ENCODE measurements around the gene LLGL1. TPM values are rescaled to one million over a fixed set of nuclear protein-coding genes. Genes with fewer than 3 reads are reported as not detected.

LLGL1 gene
- total RNA-seq, 4 donors from 2014 or later: 7.5 to 19.0 (median 15.4) TPM

DNA sequence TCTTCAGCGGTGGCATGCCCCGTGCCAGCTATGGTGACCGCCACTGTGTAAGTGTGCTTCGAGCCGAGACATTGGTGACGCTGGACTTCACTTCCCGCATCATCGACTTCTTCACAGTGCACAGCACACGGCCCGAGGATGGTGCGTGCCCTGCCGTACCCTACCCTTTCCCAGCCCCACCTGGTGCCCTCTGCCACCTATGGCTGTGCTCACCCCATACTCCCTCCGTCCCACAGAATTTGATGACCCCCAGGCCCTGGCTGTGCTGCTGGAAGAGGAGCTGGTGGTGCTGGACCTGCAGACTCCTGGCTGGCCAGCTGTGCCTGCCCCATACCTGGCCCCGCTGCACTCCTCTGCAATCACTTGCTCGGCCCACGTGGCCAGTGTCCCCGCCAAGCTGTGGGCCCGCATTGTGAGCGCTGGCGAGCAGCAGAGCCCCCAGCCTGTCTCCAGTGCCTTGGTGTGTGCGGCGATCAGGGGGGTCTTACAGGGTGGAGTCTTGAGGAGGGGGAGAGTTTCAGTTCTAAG, 9.5 kb downstream of the LLGL1 start:
- H3K36me3 ChIP-seq: peaks cover 0 to 42% (median 0%) of the 10 kb centered on the region in 3 donors
- H3K9me3 ChIP-seq: no peaks in the 10 kb centered on the region
- no peak for DNase-seq
- no peak for TF ChIP-seq POLR2A (IDR thresholded peaks at IDR 0.05)
- TF ChIP-seq, protein P1, sequence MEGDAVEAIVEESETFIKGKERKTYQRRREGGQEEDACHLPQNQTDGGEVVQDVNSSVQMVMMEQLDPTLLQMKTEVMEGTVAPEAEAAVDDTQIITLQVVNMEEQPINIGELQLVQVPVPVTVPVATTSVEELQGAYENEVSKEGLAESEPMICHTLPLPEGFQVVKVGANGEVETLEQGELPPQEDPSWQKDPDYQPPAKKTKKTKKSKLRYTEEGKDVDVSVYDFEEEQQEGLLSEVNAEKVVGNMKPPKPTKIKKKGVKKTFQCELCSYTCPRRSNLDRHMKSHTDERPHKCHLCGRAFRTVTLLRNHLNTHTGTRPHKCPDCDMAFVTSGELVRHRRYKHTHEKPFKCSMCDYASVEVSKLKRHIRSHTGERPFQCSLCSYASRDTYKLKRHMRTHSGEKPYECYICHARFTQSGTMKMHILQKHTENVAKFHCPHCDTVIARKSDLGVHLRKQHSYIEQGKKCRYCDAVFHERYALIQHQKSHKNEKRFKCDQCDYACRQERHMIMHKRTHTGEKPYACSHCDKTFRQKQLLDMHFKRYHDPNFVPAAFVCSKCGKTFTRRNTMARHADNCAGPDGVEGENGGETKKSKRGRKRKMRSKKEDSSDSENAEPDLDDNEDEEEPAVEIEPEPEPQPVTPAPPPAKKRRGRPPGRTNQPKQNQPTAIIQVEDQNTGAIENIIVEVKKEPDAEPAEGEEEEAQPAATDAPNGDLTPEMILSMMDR (IDR thresholded peaks at IDR 0.05): no peak
- no peak overlapping the region for H3K4me3 ChIP-seq
- no peaks in the 10 kb centered on the region for H3K27me3 ChIP-seq
- H3K27ac ChIP-seq: no peak overlapping the region
- no peaks in the 10 kb centered on the region for H3K4me1 ChIP-seq

DNA sequence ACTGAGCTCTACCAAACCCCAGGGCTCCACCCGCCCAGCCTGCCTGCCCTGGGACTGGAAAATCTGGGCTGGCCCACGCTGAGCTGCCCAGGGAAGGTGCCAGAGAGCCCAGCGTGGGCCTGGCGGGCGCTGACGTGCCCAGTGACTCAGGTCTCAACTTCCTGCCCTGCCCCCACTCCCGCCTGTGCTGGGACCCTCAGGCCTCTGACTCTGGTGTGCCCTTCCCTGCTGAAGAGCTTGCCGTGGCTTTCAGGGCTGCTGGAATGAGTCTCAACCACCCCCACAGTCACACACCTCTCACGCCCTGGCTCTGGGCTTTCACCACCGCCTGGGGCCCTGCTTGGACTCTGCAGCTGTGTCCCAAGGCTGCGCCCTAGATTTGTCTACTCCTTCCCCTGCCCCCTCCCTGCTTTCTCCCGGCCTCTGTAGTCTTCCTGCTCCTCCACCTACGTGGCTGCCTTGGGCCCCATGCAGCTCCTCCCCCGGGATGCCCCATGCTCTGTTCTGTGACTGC, 10.4 kb downstream of the LLGL1 start:
- Histone ChIP-seq H3K4me1 (no peaks in the 10 kb centered on the region), H3K27ac (no peak overlapping the region), H3K4me3 (no peak overlapping the region), H3K27me3 (no peaks in the 10 kb centered on the region), H3K36me3 (peaks cover 0 to 42% (median 0%) of the 10 kb centered on the region in 3 donors), H3K9me3 (no peaks in the 10 kb centered on the region)
- TF ChIP-seq, protein P1 (IDR thresholded peaks at IDR 0.05): no peak
- TF ChIP-seq POLR2A (IDR thresholded peaks at IDR 0.05): no peak
- no peak for DNase-seq

DNA sequence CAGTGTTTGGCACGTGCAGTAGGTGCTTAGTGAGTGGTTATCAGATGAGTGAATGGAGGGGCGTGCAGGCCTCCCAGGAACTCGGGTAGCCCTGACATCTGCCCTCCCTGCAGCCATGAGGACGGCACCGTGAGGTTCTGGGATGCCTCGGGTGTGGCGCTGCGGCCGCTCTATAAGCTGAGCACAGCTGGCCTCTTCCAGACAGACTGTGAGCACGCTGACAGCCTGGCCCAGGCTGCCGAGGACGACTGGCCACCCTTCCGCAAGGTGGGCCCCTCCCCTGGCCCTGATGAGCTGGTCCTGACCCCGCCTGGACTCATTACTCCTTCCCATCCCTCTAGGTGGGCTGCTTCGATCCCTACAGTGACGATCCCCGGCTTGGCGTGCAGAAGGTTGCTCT, 11.1 kb downstream of the LLGL1 start:
- H3K36me3 ChIP-seq: peaks cover 0 to 46% (median 0%) of the 10 kb centered on the region in 3 donors

DNA sequence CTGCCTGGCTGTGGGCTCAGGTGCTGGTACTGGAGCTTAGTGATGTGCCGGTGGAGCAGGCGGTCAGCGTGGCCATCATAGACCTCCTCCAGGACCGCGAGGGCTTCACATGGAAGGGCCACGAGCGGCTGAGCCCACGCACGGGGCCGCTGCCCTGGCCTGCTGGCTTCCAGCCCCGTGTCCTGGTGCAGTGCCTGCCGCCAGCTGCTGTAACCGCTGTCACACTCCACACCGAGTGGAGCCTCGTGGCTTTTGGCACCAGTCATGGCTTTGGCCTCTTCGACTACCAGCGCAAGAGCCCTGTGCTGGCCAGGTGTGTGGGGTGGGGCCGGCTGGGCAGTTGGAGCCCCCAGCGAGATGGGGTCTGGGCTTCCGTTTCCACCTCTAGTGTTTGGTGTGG, 12.0 kb downstream of the LLGL1 start:
- Histone ChIP-seq H3K36me3 (peaks cover 0 to 53% (median 0%) of the 10 kb centered on the region in 3 donors), H3K27ac (no peak overlapping the region), H3K27me3 (no peaks in the 10 kb centered on the region), H3K4me1 (no peaks in the 10 kb centered on the region), H3K9me3 (no peaks in the 10 kb centered on the region), H3K4me3 (no peak overlapping the region)
- TF ChIP-seq, protein P1 (IDR thresholded peaks at IDR 0.05): no peak
- TF ChIP-seq POLR2A (IDR thresholded peaks at IDR 0.05): no peak
- DNase-seq: no peak

More for the DNA sequence above, 11.1 kb downstream of the LLGL1 start:
- H3K4me1 ChIP-seq: no peaks in the 10 kb centered on the region
- H3K27me3 ChIP-seq: no peaks in the 10 kb centered on the region
- no peak for TF ChIP-seq POLR2A (IDR thresholded peaks at IDR 0.05)
- TF ChIP-seq, protein P1 (IDR thresholded peaks at IDR 0.05): no peak
- H3K27ac ChIP-seq: no peak overlapping the region
- no peak for DNase-seq
- H3K4me3 ChIP-seq: no peak overlapping the region
- no peaks in the 10 kb centered on the region for H3K9me3 ChIP-seq

DNA sequence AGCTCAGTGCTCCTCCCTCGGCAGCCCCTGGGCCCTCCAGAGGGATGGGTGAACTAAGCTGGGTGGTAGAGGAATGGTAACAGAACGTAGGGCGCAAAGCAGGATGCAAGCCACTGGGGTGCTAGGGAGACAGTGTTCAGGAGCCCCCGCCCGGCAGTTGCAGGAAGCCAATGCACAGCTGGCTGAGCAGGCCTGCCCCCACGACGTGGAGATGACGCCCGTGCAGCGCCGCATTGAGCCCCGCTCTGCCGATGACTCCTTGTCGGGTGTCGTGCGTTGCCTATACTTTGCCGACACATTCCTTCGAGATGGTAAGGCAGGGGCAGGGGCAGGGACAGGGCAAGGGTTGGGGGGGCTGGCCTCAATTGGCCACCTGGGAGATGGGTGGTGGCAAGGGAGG, 12.9 kb downstream of the LLGL1 start:
- Histone ChIP-seq H3K27ac (no peak overlapping the region), H3K36me3 (peaks cover 0 to 55% (median 0%) of the 10 kb centered on the region in 3 donors), H3K9me3 (no peaks in the 10 kb centered on the region), H3K27me3 (no peaks in the 10 kb centered on the region), H3K4me1 (no peaks in the 10 kb centered on the region), H3K4me3 (no peak overlapping the region)
- no peak for DNase-seq
- no peak for TF ChIP-seq POLR2A (IDR thresholded peaks at IDR 0.05)
- TF ChIP-seq, protein P1 (IDR thresholded peaks at IDR 0.05): no peak
